H9 (cell line): ENCODE data around the gene DPYSL3. TPM values are rescaled to one million over a fixed set of nuclear protein-coding genes. Genes with fewer than 3 reads are reported as not detected.

Experiments used
- DNase-seq: peaks from one replicate; pipeline ENCODE4 v3.0.0-alpha.2; 2017
- H2AFZ ChIP-seq: one replicate; pipeline ENCODE4 v1.6.1; 2013; ENCODE audit warnings: mild to moderate bottlenecking, low read length, control low read depth, moderate library complexity
- H2AK5ac ChIP-seq: 2 replicates; pipeline ENCODE4 v1.6.1; 2013; ENCODE audit warnings: low read length, control low read depth, mixed read lengths; ENCODE audit not compliant: insufficient read length
- H2BK120ac ChIP-seq: one replicate; pipeline ENCODE4 v1.6.1; 2013; ENCODE audit warnings: low read depth, mild to moderate bottlenecking, low read length, control low read depth, inconsistent platforms; ENCODE audit not compliant: poor library complexity, severe bottlenecking
- H2BK12ac ChIP-seq: 2 replicates; pipeline ENCODE4 v1.6.1; 2013; ENCODE audit warnings: low read length, control low read depth, mixed read lengths, low read depth; ENCODE audit not compliant: insufficient read length
- H2BK15ac ChIP-seq: 2 replicates; pipeline ENCODE4 v1.6.1; 2013; ENCODE audit warnings: low read depth, low read length, control low read depth
- H2BK20ac ChIP-seq: one replicate; pipeline ENCODE4 v1.6.1; 2013; ENCODE audit warnings: low read depth, mild to moderate bottlenecking, low read length, control low read depth, inconsistent platforms; ENCODE audit not compliant: poor library complexity, severe bottlenecking
- H2BK5ac ChIP-seq: 2 replicates; pipeline ENCODE4 v1.6.1; 2013; ENCODE audit warnings: low read length, control low read depth, mixed read lengths; ENCODE audit not compliant: insufficient read length
- H3K14ac ChIP-seq: 2 replicates; pipeline ENCODE4 v1.6.1; 2013; ENCODE audit warnings: low read length, control low read depth; ENCODE audit not compliant: insufficient read depth
- H3K18ac ChIP-seq: 2 replicates; pipeline ENCODE4 v1.6.1; 2013; ENCODE audit warnings: low read depth, mild to moderate bottlenecking, mixed read lengths, low read length, control low read depth; ENCODE audit not compliant: insufficient read length
- H3K23ac ChIP-seq: 2 replicates; pipeline ENCODE4 v1.6.1; 2013; ENCODE audit warnings: low read length, control low read depth, mixed read lengths, low read depth; ENCODE audit not compliant: insufficient read length
- H3K23me2 ChIP-seq: 2 replicates; pipeline ENCODE4 v1.6.1; 2013; ENCODE audit warnings: low read depth, mild to moderate bottlenecking, mixed read lengths, low read length, control low read depth; ENCODE audit not compliant: insufficient read length, poor library complexity, severe bottlenecking
- H3K27ac ChIP-seq: 2 replicates; pipeline ENCODE4 v1.5.1; 2013; ENCODE audit warnings: low read length, control low read depth, mixed read lengths, low read depth; ENCODE audit not compliant: insufficient read length
- H3K27me3 ChIP-seq: 2 replicates; pipeline ENCODE4 v1.6.1; 2013; ENCODE audit warnings: low read length, control low read depth, inconsistent platforms; ENCODE audit not compliant: insufficient read depth
- H3K4ac ChIP-seq: 2 replicates; pipeline ENCODE4 v1.6.1; 2013; ENCODE audit warnings: low read depth, mild to moderate bottlenecking, control low read depth, inconsistent platforms, low read length, moderate library complexity
- H3K4me1 ChIP-seq: 2 replicates; pipeline ENCODE4 v1.6.1; 2013; ENCODE audit warnings: low read length, control low read depth, inconsistent platforms; ENCODE audit not compliant: insufficient read depth
- H3K4me2 ChIP-seq: 2 replicates; pipeline ENCODE4 v1.6.1; 2013; ENCODE audit warnings: low read length, control low read depth, mixed read lengths; ENCODE audit not compliant: insufficient read length, insufficient read depth
- H3K56ac ChIP-seq: 2 replicates; pipeline ENCODE4 v1.6.1; 2013; ENCODE audit warnings: low read depth, mild to moderate bottlenecking, mixed read lengths, low read length, control low read depth; ENCODE audit not compliant: insufficient read length
- H3K79me1 ChIP-seq: 2 replicates; pipeline ENCODE4 v1.6.1; 2013; ENCODE audit warnings: low read depth, mild to moderate bottlenecking, moderate library complexity, low read length, control low read depth, inconsistent platforms; ENCODE audit not compliant: insufficient read depth, poor library complexity, severe bottlenecking
- H3K79me2 ChIP-seq: 2 replicates; pipeline ENCODE4 v1.6.1; 2013; ENCODE audit warnings: low read length, control low read depth, inconsistent platforms; ENCODE audit not compliant: insufficient read depth
- H3K9ac ChIP-seq: 2 replicates; pipeline ENCODE4 v1.6.1; 2013; ENCODE audit warnings: low read length, control low read depth, mixed read lengths; ENCODE audit not compliant: insufficient read length; ENCODE audit errors: extremely low read depth
- H3K9me3 ChIP-seq: one replicate; pipeline ENCODE4 v1.6.1; 2013; ENCODE audit warnings: low read depth, low read length, inconsistent platforms; ENCODE audit not compliant: control insufficient read depth
- H3T11ph ChIP-seq: one replicate; pipeline ENCODE4 v1.6.1; 2013; ENCODE audit warnings: mild to moderate bottlenecking, low read length, control low read depth, inconsistent platforms
- H4K20me1 ChIP-seq: one replicate; pipeline ENCODE4 v1.6.1; 2013; ENCODE audit not compliant: control insufficient read depth, insufficient read length, insufficient read depth
- H4K5ac ChIP-seq: 2 replicates; pipeline ENCODE4 v1.6.1; 2013; ENCODE audit warnings: low read depth, mild to moderate bottlenecking, mixed read lengths, low read length, control low read depth; ENCODE audit not compliant: insufficient read length
- H4K8ac ChIP-seq: replicated peaks from 2 replicates; pipeline ENCODE4 v1.6.1; 2013; ENCODE audit warnings: low read length, control low read depth, mixed read lengths, low read depth; ENCODE audit not compliant: insufficient read length
- H4K91ac ChIP-seq: 2 replicates; pipeline ENCODE4 v1.6.1; 2013; ENCODE audit warnings: low read depth, mild to moderate bottlenecking, moderate library complexity, mixed read lengths, low read length, control low read depth; ENCODE audit not compliant: insufficient read length
- H3K27ac Mint-ChIP-seq, 3 experiments: 2 replicates in 2 of 3; 3 replicates in 1 of 3; pipeline ENCODE4 v1.8.0; 2020 to 2021; ENCODE audit warnings: mixed read lengths in 3 of 3, mild to moderate bottlenecking in 1 of 3, moderate library complexity in 1 of 3
- H3K27me3 Mint-ChIP-seq: 2 replicates; pipeline ENCODE4 v1.8.0; 2021; ENCODE audit warnings: low read depth, mild to moderate bottlenecking, moderate library complexity, mixed read lengths
- H3K36me3 Mint-ChIP-seq, 3 experiments: 2 replicates in 2 of 3; 3 replicates in 1 of 3; pipeline ENCODE4 v1.8.0; 2020 to 2021; ENCODE audit warnings: low read depth in 3 of 3, mixed read lengths in 3 of 3; ENCODE audit not compliant: insufficient read depth in 1 of 3
- H3K4me1 Mint-ChIP-seq, 2 experiments: 2 replicates each; pipeline ENCODE4 v1.8.0; 2020; ENCODE audit warnings: mixed read lengths in 2 of 2
- H3K4me3 Mint-ChIP-seq, 2 experiments: 2 replicates in 1 of 2; 3 replicates in 1 of 2; pipeline ENCODE4 v1.8.0; 2020 to 2021; ENCODE audit warnings: mild to moderate bottlenecking in 2 of 2, mixed read lengths in 2 of 2, moderate library complexity in 1 of 2
- H3K9me3 Mint-ChIP-seq, 2 experiments: 2 replicates in 1 of 2; 3 replicates in 1 of 2; pipeline ENCODE4 v1.8.0; 2020; ENCODE audit warnings: mild to moderate bottlenecking in 2 of 2, mixed read lengths in 2 of 2, moderate library complexity in 1 of 2
- CTCF ChIP-seq: fragments of 200-600 bp; sonication (generic); conservative IDR thresholded peaks from 3 replicates; pipeline ENCODE4 v1.8.0; 2021; ENCODE audit warnings: antibody characterized with exemption, mild to moderate bottlenecking
- WGBS: extraction: QIAGEN DNeasy Blood & Tissue Kit; methylation state at CpG from one replicate; pipeline ENCODE4 v1.1.7; 2013; ENCODE audit warnings: missing lambda C conversion rate, low lambda C conversion rate, mixed read lengths; ENCODE audit not compliant: insufficient read length; ENCODE audit errors: extremely low coverage; 5-methylcytosine and 5-hydroxymethylcytosine counted together
- total RNA-seq: library from RNA; stranded (reverse); gene quantifications from 2 replicates; pipeline ENCODE4 v1.2.1, GENCODE V29; 2021

Gene DPYSL3
- total RNA-seq, 1 experiment from 2014 or later = 515 TPM

- Histone ChIP-seq H3K18ac (no peak overlapping the region), H4K20me1 (no peaks in the 10 kb centered on the region), H3K14ac (no peak overlapping the region), H2BK12ac (no peak overlapping the region), H3K4me2 (no peak overlapping the region), H3K79me1 (no peaks in the 10 kb centered on the region), H3K4me1 (no peaks in the 10 kb centered on the region), H3K27me3 (no peaks in the 10 kb centered on the region), H2BK120ac (no peak overlapping the region), H2BK15ac (no peak overlapping the region), H3K4ac (no peak overlapping the region), H3K56ac (no peak overlapping the region), H2AK5ac (no peak overlapping the region), H3K27ac (no peak overlapping the region), H2AFZ (no peak overlapping the region), H4K8ac (no peak overlapping the region), H4K91ac (no peak overlapping the region), H2BK20ac (no peak overlapping the region), H3K79me2 (no peaks in the 10 kb centered on the region), H3K23me2 (no peaks in the 10 kb centered on the region), H4K5ac (no peak overlapping the region), H3K23ac (no peak overlapping the region), H3T11ph (no peak overlapping the region), H3K9ac (no peak overlapping the region), H3K9me3 (no peaks in the 10 kb centered on the region), H2BK5ac (no peak overlapping the region)
- TF ChIP-seq CTCF = no peak
- Mint-ChIP-seq H3K27me3 (peaks cover 2% of the 10 kb centered on the region; the same call in 1 of the 2 replicates), H3K9me3 (no peaks in the 10 kb centered on the region), H3K36me3 (peaks cover 64 to 95% (median 92%) of the 10 kb centered on the region in 3 experiments), H3K4me3 (no peak overlapping the region), H3K27ac (peak overlapping the region in 2 of 3 experiments; percentile 74 to 83; a peak in 4 of 7 replicates), H3K4me1 (peaks cover 23 to 36% of the 10 kb centered on the region in 2 experiments)
- no CpG with 5 or more reads among the region's 8 CpGs for WGBS
- no peak for DNase-seq
Measured at GRCh38 chr5:147396070-147396823, 113.6 kb downstream of the DPYSL3 start.
